ENCODE measurements around the gene ERMAP.

The ERMAP gene

GRCh38 chr1:42844592-42845140 lies 27.7 kb downstream of the ERMAP start:
- H3K4me1 ChIP-seq, result no peaks in the 10 kb centered on the region
- no peak for TF ChIP-seq CTCF (IDR thresholded peaks at IDR 0.05; ENCODE audit: low read depth, low read length)
- H3K27me3 ChIP-seq, result no peaks in the 10 kb centered on the region
- H3K9me3 ChIP-seq, result no peaks in the 10 kb centered on the region
- H3K36me3 ChIP-seq, result no peaks in the 10 kb centered on the region
- no peak overlapping the region for H3K4me3 ChIP-seq (ENCODE audit: low read depth, low read length)
- DNase-seq, result no peak

GRCh38 chr1:42845193-42845592 lies 28.3 kb downstream of the ERMAP start:
- Histone ChIP-seq H3K9me3 (no peaks in the 10 kb centered on the region), H3K4me3 (ENCODE audit: low read depth, low read length) (peak overlapping the region; percentile 84; the same call in 1 of the 2 replicates), H3K36me3 (no peaks in the 10 kb centered on the region), H3K4me1 (no peaks in the 10 kb centered on the region), H3K27me3 (no peaks in the 10 kb centered on the region)
- no peak for TF ChIP-seq CTCF (IDR thresholded peaks at IDR 0.05; ENCODE audit: low read depth, low read length)
- no peak for DNase-seq

GRCh38 chr1:42845866-42846256 lies 28.9 kb downstream of the ERMAP start:
- Histone ChIP-seq H3K9me3 (no peaks in the 10 kb centered on the region), H3K36me3 (no peaks in the 10 kb centered on the region; the same call in 1 of the 2 replicates), H3K4me3 (ENCODE audit: low read depth, low read length) (peak overlapping the region; percentile 84), H3K27me3 (no peaks in the 10 kb centered on the region), H3K4me1 (no peaks in the 10 kb centered on the region)
- no peak for TF ChIP-seq CTCF (IDR thresholded peaks at IDR 0.05; ENCODE audit: low read depth, low read length)
- no peak for DNase-seq

GRCh38 chr1:42846257-42847110 lies 29.6 kb downstream of the ERMAP start, which contains the start of gene ZNF691:
Gene ZNF691 (plus strand): TSS chr1:42846613. CDS start chr1:42849659, 3,046 bp downstream.
- Histone ChIP-seq H3K4me3 (ENCODE audit: low read depth, low read length) (peak within 1 kb of the TSS; percentile 84), H3K27me3 (no peaks in the 10 kb centered on the region), H3K4me1 (no peaks in the 10 kb centered on the region), H3K9me3 (no peaks in the 10 kb centered on the region), H3K36me3 (no peaks in the 10 kb centered on the region; the same call in 1 of the 2 replicates)
- peak; percentile 38 for TF ChIP-seq CTCF (IDR thresholded peaks at IDR 0.05; ENCODE audit: low read depth, low read length)
- peak; percentile 85 for DNase-seq

DNA sequence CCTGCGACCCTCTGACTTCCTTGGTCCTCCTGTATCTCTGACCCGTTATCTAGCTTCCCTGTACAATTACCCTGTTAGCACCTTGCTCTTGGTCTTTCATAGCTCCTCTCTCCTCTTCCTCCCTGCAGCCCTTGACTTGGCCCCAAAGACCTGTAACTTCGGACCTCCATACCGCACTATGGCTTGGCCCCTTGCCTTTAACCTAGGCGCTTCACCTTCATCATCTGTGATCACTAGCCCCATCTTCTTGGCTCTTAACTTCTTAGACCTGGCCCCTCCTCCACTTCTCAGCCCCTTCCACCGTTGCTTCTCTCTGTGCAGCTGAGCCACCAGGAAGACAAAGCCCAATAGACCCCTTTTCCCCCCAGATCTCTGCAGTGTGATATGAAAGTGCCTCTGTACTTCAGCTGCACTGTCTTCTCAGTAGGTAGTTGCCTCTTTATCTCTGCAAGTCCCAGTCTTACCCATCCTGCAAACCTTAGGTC lies 30.2 kb downstream of the ERMAP start:
- peak overlapping the region; percentile 84 for H3K4me3 ChIP-seq (ENCODE audit: low read depth, low read length)
- no peaks in the 10 kb centered on the region for H3K27me3 ChIP-seq
- H3K9me3 ChIP-seq, result no peaks in the 10 kb centered on the region
- TF ChIP-seq CTCF (IDR thresholded peaks at IDR 0.05; ENCODE audit: low read depth, low read length), result no peak
- no peaks in the 10 kb centered on the region; the same call in 1 of the 2 replicates for H3K36me3 ChIP-seq
- no peak for DNase-seq
- H3K4me1 ChIP-seq, result no peaks in the 10 kb centered on the region

All from BE2C (cell line).